ENCODE data around the gene APBA1.

The APBA1 gene

GRCh38 chr9:69445251-69445650 lies 226.9 kb downstream of the APBA1 start:
- no peak for TF ChIP-seq CTCF (IDR thresholded peaks at IDR 0.05)

DNA sequence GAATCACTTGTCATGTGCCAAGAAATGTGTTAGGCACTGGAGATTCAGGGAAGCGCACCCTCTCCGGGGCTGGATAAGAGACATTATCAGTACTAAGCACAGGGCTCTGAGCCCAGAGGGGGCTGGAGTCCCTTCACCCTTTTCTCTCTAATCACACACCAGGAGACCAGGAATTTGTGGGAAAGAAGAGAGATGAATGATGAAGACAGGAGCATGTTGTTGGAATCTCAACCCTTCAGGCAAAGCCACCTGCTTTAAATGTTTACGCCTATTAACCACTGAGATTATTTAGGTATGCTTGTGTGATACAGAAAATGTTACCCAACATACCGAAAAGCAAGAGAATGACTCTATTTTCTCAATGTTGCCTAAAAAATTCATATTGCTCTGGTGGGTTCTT lies 227.4 kb downstream of the APBA1 start:
- no peak for TF ChIP-seq CTCF (IDR thresholded peaks at IDR 0.05)

DNA sequence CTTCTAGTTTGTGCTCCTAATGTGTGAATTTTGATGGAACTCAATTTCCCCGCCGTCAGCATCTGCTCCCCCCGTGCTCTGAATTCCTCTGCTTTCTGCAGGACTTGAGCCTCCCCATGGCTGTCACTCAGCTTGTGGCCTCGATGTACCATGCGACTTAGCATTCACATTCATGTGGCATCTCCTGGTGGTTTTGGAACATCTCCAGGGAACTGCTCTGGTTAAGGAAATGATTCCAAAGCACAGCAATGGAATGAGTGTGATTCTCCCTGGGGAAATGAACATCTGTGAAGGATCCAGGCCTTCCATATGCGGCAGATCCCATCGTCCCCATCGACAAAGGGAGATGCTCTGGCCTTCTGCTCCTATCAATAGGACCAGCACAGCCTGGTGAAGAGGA lies 228.2 kb downstream of the APBA1 start:
- no peak for TF ChIP-seq CTCF (IDR thresholded peaks at IDR 0.05)

DNA sequence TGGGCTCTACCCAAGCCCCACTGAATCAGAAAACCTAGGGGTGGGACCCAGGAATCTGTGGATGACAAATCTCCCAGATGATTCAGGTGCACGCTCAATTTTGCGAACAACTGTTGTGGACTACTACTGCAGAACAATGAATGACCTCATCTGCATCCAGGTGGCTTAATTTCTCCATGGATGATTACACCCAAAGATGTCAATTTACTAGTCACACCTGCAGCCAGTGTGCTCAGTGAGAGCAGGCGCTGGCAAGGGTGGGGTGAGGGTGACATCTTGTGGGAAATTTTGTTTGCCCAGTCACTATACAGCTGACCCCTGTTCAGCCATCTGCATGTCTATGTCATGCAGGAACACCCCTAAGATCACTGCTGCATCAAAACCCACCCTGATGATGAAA lies 229.0 kb downstream of the APBA1 start:
- TF ChIP-seq CTCF (IDR thresholded peaks at IDR 0.05) = no peak

GRCh38 chr9:69442486-69442885 lies 229.7 kb downstream of the APBA1 start:
- no peak for TF ChIP-seq CTCF (IDR thresholded peaks at IDR 0.05)

DNA sequence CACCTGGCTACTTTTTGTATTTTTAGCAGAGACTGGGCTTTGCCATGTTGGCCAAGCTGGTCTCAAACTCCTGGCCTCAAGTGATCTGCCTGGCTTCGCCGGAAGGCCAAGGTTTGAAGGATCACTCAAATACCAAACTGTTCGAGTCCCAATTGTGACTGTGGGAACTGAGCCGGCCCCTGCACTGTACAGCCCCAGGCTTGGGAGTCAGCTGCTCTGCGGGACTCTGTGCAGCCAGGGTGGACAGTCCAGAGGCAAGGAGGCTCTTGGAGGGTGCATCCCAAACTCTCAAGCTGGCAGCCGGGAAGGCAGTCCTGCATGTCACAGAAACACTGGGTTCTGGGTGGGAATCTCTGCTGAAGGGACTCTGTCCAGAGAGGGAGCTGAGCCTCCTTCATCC lies 238.2 kb downstream of the APBA1 start:
- no peak for TF ChIP-seq CTCF (IDR thresholded peaks at IDR 0.05)

- no peak for TF ChIP-seq CTCF (IDR thresholded peaks at IDR 0.05)
These were observed 238.8 kb downstream of the APBA1 start for GRCh38 chr9:69433392-69433791.

DNA sequence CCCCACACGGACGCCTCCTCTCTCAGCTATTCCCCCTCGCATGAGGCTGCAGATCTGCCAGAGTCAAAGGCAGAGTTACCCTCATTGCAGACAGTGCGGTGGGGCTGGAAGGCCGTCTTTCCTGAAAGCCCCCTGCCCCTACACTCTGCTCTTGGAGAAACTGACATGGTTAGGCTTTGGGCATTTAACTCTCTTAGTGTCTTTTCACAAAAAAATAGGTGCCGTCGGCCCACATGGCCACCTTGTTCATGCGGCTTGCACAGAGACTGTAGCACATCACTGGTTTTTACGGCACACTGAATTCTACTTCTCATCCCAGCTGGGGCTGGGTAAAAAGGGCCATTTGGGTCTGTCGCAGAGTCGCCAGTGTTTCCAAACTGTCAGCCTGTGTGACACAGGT lies 239.5 kb downstream of the APBA1 start:
- TF ChIP-seq CTCF (IDR thresholded peaks at IDR 0.05) = no peak
